Erythroblast (primary cell): ENCODE data around the gene ADAM15.

Experiments used
- DNase-seq, 2 experiments: peaks; one replicate each; lab custom pipeline; 2025; lab: John Stamatoyannopoulos, UW
- GATA1 ChIP-seq: IDR thresholded peaks from 2 replicates; pipeline ENCODE4 v1.6.1; 2011; ENCODE audit warnings: low read depth, mild to moderate bottlenecking, control low read depth, low read length, moderate library complexity
- POLR2A ChIP-seq: IDR thresholded peaks from 2 replicates; pipeline ENCODE4 v1.6.1; 2011; ENCODE audit warnings: mild to moderate bottlenecking, low read length

ADAM15 gene

DNA sequence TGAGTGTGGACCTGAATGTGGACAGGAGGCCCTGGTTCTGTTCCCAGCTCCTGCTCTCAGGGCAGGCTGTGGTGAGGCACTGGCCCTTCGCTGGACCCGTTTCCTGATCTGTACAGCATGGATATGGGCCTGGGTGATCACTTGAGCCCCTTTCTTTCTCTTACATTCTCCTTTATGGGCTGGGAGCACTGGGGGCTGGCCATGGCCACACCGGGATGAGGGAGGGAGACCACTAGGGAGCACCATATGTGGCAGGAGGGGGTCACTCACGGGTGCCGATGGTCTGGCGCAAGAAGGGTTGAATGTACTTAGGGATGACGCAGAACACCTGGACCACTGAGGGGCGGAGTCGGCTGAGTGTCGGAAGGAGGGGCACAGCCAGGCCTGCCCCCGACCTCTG, 20.2 kb upstream of the ADAM15 start:
- DNase-seq, result no peak
- TF ChIP-seq POLR2A (no peak), GATA1 (no peak)

GRCh38 chr1:155032886-155033285, 18.2 kb upstream of the ADAM15 start:
- no peak for TF ChIP-seq GATA1
- no peak for TF ChIP-seq POLR2A
- DNase-seq, result no peak

- TF ChIP-seq POLR2A (no peak), GATA1 (no peak)
Measured at GRCh38 chr1:155033524-155033923, 17.6 kb upstream of the ADAM15 start, which contains the start of the genes DCST1 and DCST2. TSS of gene DCST1 (plus strand) at chr1:155033824. CDS start at chr1:155034037, 213 bp downstream. TSS of gene DCST2 (minus strand) at chr1:155033781. CDS start at chr1:155033701, 80 bp downstream.

GRCh38 chr1:155034318-155035208, 16.6 kb upstream of the ADAM15 start:
- no peak for TF ChIP-seq GATA1
- TF ChIP-seq POLR2A, result no peak
- DNase-seq, result no peak

More at GRCh38 chr1:155033524-155033923, 17.6 kb upstream of the ADAM15 start, which contains the start of the genes DCST1 and DCST2:
- no peak for DNase-seq

- no peak for DNase-seq
- TF ChIP-seq POLR2A (no peak), GATA1 (no peak)
Measured at GRCh38 chr1:155035936-155036335, 15.2 kb upstream of the ADAM15 start.

DNA sequence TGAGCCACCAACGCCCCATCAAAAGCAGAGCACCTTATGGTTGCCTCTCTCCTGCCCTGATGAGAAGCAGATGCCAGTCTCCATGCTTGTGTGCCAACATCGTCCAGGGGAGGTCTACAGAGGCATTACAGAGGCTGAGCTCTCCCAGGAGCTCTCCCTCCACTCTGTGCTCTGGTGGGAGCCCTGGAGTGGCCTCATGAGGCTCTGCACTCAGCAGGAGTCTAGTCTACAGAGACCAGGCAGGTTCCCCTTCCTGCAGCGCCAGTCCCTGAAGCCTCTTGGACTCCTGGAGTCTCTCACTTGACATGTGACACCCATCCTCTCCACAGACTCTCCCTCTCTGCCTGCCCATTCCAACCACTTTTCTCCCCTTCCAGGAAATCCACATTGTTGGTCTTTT, 14.1 kb upstream of the ADAM15 start:
- no peak for DNase-seq
- TF ChIP-seq POLR2A (no peak), GATA1 (no peak)

DNA sequence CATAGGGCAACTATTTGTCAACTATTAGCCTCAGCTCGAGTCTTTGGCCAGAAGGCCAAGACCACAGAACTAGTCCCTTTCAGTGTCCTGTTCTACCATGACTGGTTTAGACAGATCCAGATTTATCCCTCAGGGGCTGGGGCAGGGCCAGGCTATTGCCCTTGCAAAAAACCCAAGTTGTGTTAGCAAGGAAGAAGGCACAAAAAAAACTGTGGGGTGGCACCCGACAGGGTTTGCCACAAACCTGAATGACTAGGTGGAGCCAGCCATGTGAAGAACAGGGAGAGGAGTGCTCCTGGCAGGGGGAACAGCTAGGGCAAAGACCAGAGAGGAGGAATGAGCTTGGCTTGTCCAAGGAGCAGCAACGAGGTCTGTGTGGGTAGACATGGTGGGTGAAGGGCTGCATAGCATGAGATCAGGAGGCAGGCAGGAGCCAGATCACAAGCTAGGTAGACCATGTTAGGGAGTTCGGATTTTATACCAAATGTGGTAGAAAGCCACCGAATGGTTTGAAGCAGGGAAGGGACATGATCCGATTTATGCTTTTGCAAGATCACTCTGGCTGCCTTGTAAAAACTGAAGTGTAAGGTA, 13.2 kb upstream of the ADAM15 start:
- no peak for DNase-seq
- TF ChIP-seq POLR2A (no peak), GATA1 (no peak)

DNA sequence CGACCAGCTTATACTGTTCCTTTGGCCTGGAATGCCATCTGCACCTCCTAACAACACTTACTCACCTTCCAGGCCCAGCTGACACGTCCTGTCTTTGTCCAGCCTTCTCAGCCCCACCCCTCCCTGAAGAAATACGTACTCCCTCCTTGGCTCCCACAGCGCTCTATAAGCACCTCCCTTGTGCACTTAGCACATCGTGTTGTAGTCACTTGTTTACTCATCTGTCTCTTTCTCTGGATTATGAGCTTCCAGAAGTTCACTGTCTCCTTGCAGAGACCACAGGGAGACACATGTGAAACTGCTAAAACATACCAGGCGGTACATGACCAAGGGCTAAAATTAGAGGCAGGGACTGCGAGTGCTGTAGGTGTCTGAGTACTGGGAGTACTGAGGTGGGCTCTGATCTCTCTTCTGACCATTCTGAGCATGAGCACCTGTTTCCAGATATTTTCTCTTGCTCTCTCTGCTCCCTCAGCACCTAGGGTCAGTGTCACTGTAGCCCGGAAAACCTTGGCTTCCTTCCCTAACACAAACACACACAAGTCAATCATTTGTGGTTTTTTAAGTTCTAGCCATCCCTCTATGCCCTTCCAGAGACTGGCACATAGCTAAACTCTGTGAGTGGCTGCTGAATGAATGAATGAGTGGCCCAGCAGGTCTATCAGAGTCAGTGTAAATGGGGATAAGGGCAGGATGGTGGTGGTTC, 12.4 kb upstream of the ADAM15 start:
- TF ChIP-seq GATA1 (no peak), POLR2A (no peak)
- DNase-seq, result no peak

DNA sequence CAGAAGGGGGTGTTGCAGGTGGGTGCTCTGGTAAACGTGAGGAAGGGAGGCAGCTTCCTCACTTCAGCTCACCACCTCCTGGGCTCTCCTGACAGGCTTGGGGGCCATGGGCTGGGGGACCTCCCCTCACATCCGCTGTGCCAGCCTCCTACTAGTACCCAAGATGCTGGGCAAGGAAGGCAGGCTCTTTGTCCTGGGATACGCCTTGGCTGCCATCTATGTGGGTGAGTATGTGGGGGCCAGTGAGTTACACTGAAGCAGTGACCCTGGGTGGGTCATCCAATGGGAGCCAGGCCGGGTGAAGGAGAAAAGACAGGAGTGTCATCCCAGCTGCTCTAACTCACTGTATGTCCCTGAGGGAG, 11.8 kb upstream of the ADAM15 start:
- TF ChIP-seq POLR2A (no peak), GATA1 (no peak)
- DNase-seq, result no peak

DNA sequence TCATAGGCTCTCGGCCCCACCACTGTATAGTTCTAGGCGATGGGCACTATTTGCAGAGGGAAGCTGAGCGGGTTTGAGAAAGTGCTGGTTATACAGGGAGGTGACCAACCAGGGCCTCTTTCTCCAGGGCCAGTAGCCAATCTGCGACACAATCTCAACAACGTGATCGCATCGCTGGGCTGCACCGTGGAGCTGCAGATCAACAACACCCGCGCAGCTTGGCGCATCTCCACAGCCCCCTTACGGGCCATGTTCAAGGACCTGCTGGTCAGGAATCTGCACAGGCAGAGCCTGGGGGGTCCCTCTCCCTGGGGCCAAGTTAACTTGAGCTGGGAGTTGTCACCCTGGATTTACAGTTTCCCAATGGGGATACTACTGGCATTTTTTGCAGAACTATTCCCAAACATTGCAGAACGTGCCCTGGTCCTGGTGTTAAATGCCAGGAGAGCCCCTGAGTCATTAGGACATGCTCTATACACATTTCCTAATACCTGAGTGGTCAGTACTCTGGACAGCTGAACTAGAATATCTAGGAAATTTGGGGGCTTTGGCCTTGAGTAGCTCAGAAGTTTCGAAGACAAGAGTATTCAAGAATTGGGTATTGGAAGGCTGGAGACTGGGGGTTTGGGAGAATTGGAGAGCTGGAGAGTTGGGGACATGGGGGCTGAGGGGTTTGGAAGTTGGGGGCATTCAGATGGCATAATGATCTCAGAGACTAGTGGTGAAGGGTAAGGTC, 10.6 kb upstream of the ADAM15 start:
- no peak for DNase-seq
- no peak for TF ChIP-seq POLR2A
- TF ChIP-seq GATA1, result no peak

DNA sequence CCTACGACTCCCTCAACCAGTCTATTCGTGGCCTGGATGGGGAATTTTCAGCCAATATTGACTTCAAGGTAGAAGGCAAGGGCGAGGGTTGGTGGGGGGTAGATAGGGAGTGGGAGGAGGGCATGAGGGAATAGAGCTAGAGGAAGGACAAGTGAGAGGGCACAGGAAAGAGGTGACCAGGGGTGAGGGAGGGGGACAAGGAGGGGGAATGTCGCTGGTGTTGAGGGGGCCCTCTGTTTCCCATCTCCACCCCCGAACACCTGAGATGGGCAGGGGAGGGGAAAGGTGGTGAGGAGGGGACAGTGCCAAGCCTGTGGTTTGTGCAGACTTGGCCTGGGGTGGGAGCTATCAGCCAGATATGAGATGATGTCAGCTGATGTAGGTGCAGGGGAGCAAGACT, 8.3 kb upstream of the ADAM15 start:
- DNase-seq, result no peak
- no peak for TF ChIP-seq GATA1
- TF ChIP-seq POLR2A, result no peak

DNA sequence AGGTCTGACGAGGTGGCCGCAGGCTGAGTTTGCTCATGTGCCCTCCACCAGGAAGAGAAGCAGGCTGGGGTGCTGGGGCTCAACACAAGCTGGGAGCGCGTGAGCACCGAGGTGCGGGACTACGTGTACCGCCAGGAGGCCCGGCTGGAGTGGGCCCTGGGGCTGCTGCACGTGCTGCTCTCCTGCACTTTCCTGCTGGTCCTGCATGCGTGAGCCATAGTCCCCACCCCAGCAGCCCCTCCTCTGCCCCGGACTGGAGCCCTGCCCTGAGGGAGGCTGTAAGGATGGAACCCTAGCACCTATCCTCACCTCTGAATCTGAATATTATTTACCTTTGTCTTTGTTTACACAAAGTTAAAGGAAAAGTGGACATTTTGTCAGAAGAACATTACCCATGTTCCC, 7.8 kb upstream of the ADAM15 start:
- TF ChIP-seq GATA1 (no peak), POLR2A (no peak)
- no peak for DNase-seq

DNA sequence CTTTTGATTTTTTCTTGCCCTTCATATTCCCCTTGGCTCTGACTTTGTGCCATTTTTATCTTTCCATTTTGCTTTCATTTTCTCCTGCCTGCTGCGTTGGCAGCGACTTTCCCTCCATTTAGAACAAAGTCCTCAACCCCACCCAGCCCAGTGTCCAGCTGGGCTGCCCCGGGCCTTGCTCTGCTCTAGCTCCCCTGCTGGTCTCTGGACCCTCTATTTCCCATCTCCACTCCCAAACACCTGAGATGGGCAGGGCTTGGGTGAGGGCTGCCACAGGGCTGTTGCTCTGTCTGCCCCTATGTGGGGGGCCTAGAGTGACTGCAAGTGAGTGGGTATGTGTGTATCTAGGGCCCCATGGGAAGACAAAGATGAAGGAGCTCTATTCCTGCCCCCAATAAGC, 7.3 kb upstream of the ADAM15 start:
- TF ChIP-seq POLR2A (no peak), GATA1 (no peak)
- DNase-seq, result no peak
